H9 (cell line): ENCODE results near the gene DKK3. TPM values are rescaled to one million over a fixed set of nuclear protein-coding genes. Genes with fewer than 3 reads are reported as not detected.

Experiments used
- DNase-seq: peaks from one replicate; pipeline ENCODE4 v3.0.0-alpha.2; 2017
- H2AFZ ChIP-seq: one replicate; pipeline ENCODE4 v1.6.1; 2013; ENCODE audit warnings: mild to moderate bottlenecking, low read length, control low read depth, moderate library complexity
- H2AK5ac ChIP-seq: 2 replicates; pipeline ENCODE4 v1.6.1; 2013; ENCODE audit warnings: low read length, control low read depth, mixed read lengths; ENCODE audit not compliant: insufficient read length
- H2BK120ac ChIP-seq: one replicate; pipeline ENCODE4 v1.6.1; 2013; ENCODE audit warnings: low read depth, mild to moderate bottlenecking, low read length, control low read depth, inconsistent platforms; ENCODE audit not compliant: poor library complexity, severe bottlenecking
- H2BK12ac ChIP-seq: 2 replicates; pipeline ENCODE4 v1.6.1; 2013; ENCODE audit warnings: low read length, control low read depth, mixed read lengths, low read depth; ENCODE audit not compliant: insufficient read length
- H2BK15ac ChIP-seq: 2 replicates; pipeline ENCODE4 v1.6.1; 2013; ENCODE audit warnings: low read depth, low read length, control low read depth
- H2BK20ac ChIP-seq: one replicate; pipeline ENCODE4 v1.6.1; 2013; ENCODE audit warnings: low read depth, mild to moderate bottlenecking, low read length, control low read depth, inconsistent platforms; ENCODE audit not compliant: poor library complexity, severe bottlenecking
- H2BK5ac ChIP-seq: 2 replicates; pipeline ENCODE4 v1.6.1; 2013; ENCODE audit warnings: low read length, control low read depth, mixed read lengths; ENCODE audit not compliant: insufficient read length
- H3K14ac ChIP-seq: 2 replicates; pipeline ENCODE4 v1.6.1; 2013; ENCODE audit warnings: low read length, control low read depth; ENCODE audit not compliant: insufficient read depth
- H3K18ac ChIP-seq: 2 replicates; pipeline ENCODE4 v1.6.1; 2013; ENCODE audit warnings: low read depth, mild to moderate bottlenecking, mixed read lengths, low read length, control low read depth; ENCODE audit not compliant: insufficient read length
- H3K23ac ChIP-seq: 2 replicates; pipeline ENCODE4 v1.6.1; 2013; ENCODE audit warnings: low read length, control low read depth, mixed read lengths, low read depth; ENCODE audit not compliant: insufficient read length
- H3K23me2 ChIP-seq: 2 replicates; pipeline ENCODE4 v1.6.1; 2013; ENCODE audit warnings: low read depth, mild to moderate bottlenecking, mixed read lengths, low read length, control low read depth; ENCODE audit not compliant: insufficient read length, poor library complexity, severe bottlenecking
- H3K27ac ChIP-seq: 2 replicates; pipeline ENCODE4 v1.5.1; 2013; ENCODE audit warnings: low read length, control low read depth, mixed read lengths, low read depth; ENCODE audit not compliant: insufficient read length
- H3K27me3 ChIP-seq: 2 replicates; pipeline ENCODE4 v1.6.1; 2013; ENCODE audit warnings: low read length, control low read depth, inconsistent platforms; ENCODE audit not compliant: insufficient read depth
- H3K4ac ChIP-seq: 2 replicates; pipeline ENCODE4 v1.6.1; 2013; ENCODE audit warnings: low read depth, mild to moderate bottlenecking, control low read depth, inconsistent platforms, low read length, moderate library complexity
- H3K4me1 ChIP-seq: 2 replicates; pipeline ENCODE4 v1.6.1; 2013; ENCODE audit warnings: low read length, control low read depth, inconsistent platforms; ENCODE audit not compliant: insufficient read depth
- H3K4me2 ChIP-seq: 2 replicates; pipeline ENCODE4 v1.6.1; 2013; ENCODE audit warnings: low read length, control low read depth, mixed read lengths; ENCODE audit not compliant: insufficient read length, insufficient read depth
- H3K56ac ChIP-seq: 2 replicates; pipeline ENCODE4 v1.6.1; 2013; ENCODE audit warnings: low read depth, mild to moderate bottlenecking, mixed read lengths, low read length, control low read depth; ENCODE audit not compliant: insufficient read length
- H3K79me1 ChIP-seq: 2 replicates; pipeline ENCODE4 v1.6.1; 2013; ENCODE audit warnings: low read depth, mild to moderate bottlenecking, moderate library complexity, low read length, control low read depth, inconsistent platforms; ENCODE audit not compliant: insufficient read depth, poor library complexity, severe bottlenecking
- H3K79me2 ChIP-seq: 2 replicates; pipeline ENCODE4 v1.6.1; 2013; ENCODE audit warnings: low read length, control low read depth, inconsistent platforms; ENCODE audit not compliant: insufficient read depth
- H3K9ac ChIP-seq: 2 replicates; pipeline ENCODE4 v1.6.1; 2013; ENCODE audit warnings: low read length, control low read depth, mixed read lengths; ENCODE audit not compliant: insufficient read length; ENCODE audit errors: extremely low read depth
- H3K9me3 ChIP-seq: one replicate; pipeline ENCODE4 v1.6.1; 2013; ENCODE audit warnings: low read depth, low read length, inconsistent platforms; ENCODE audit not compliant: control insufficient read depth
- H3T11ph ChIP-seq: one replicate; pipeline ENCODE4 v1.6.1; 2013; ENCODE audit warnings: mild to moderate bottlenecking, low read length, control low read depth, inconsistent platforms
- H4K20me1 ChIP-seq: one replicate; pipeline ENCODE4 v1.6.1; 2013; ENCODE audit not compliant: control insufficient read depth, insufficient read length, insufficient read depth
- H4K5ac ChIP-seq: 2 replicates; pipeline ENCODE4 v1.6.1; 2013; ENCODE audit warnings: low read depth, mild to moderate bottlenecking, mixed read lengths, low read length, control low read depth; ENCODE audit not compliant: insufficient read length
- H4K8ac ChIP-seq: replicated peaks from 2 replicates; pipeline ENCODE4 v1.6.1; 2013; ENCODE audit warnings: low read length, control low read depth, mixed read lengths, low read depth; ENCODE audit not compliant: insufficient read length
- H4K91ac ChIP-seq: 2 replicates; pipeline ENCODE4 v1.6.1; 2013; ENCODE audit warnings: low read depth, mild to moderate bottlenecking, moderate library complexity, mixed read lengths, low read length, control low read depth; ENCODE audit not compliant: insufficient read length
- H3K27ac Mint-ChIP-seq, 3 experiments: 2 replicates in 2 of 3; 3 replicates in 1 of 3; pipeline ENCODE4 v1.8.0; 2020 to 2021; ENCODE audit warnings: mixed read lengths in 3 of 3, mild to moderate bottlenecking in 1 of 3, moderate library complexity in 1 of 3
- H3K27me3 Mint-ChIP-seq: 2 replicates; pipeline ENCODE4 v1.8.0; 2021; ENCODE audit warnings: low read depth, mild to moderate bottlenecking, moderate library complexity, mixed read lengths
- H3K36me3 Mint-ChIP-seq, 3 experiments: 2 replicates in 2 of 3; 3 replicates in 1 of 3; pipeline ENCODE4 v1.8.0; 2020 to 2021; ENCODE audit warnings: low read depth in 3 of 3, mixed read lengths in 3 of 3; ENCODE audit not compliant: insufficient read depth in 1 of 3
- H3K4me1 Mint-ChIP-seq, 2 experiments: 2 replicates each; pipeline ENCODE4 v1.8.0; 2020; ENCODE audit warnings: mixed read lengths in 2 of 2
- H3K4me3 Mint-ChIP-seq, 2 experiments: 2 replicates in 1 of 2; 3 replicates in 1 of 2; pipeline ENCODE4 v1.8.0; 2020 to 2021; ENCODE audit warnings: mild to moderate bottlenecking in 2 of 2, mixed read lengths in 2 of 2, moderate library complexity in 1 of 2
- H3K9me3 Mint-ChIP-seq, 2 experiments: 2 replicates in 1 of 2; 3 replicates in 1 of 2; pipeline ENCODE4 v1.8.0; 2020; ENCODE audit warnings: mild to moderate bottlenecking in 2 of 2, mixed read lengths in 2 of 2, moderate library complexity in 1 of 2
- WGBS: extraction: QIAGEN DNeasy Blood & Tissue Kit; methylation state at CpG from one replicate; pipeline ENCODE4 v1.1.7; 2013; ENCODE audit warnings: missing lambda C conversion rate, low lambda C conversion rate, mixed read lengths; ENCODE audit not compliant: insufficient read length; ENCODE audit errors: extremely low coverage; 5-methylcytosine and 5-hydroxymethylcytosine counted together
- total RNA-seq: library from RNA; stranded (reverse); gene quantifications from 2 replicates; pipeline ENCODE4 v1.2.1, GENCODE V29; 2021
- TF ChIP-seq, protein P1 (sequence below): fragments of 200-600 bp; sonication (generic); conservative IDR thresholded peaks from 3 replicates; pipeline ENCODE4 v1.8.0; 2021; ENCODE audit warnings: antibody characterized with exemption, mild to moderate bottlenecking

DKK3 gene
- total RNA-seq, 1 experiment from 2014 or later = 17.1 TPM

DNA sequence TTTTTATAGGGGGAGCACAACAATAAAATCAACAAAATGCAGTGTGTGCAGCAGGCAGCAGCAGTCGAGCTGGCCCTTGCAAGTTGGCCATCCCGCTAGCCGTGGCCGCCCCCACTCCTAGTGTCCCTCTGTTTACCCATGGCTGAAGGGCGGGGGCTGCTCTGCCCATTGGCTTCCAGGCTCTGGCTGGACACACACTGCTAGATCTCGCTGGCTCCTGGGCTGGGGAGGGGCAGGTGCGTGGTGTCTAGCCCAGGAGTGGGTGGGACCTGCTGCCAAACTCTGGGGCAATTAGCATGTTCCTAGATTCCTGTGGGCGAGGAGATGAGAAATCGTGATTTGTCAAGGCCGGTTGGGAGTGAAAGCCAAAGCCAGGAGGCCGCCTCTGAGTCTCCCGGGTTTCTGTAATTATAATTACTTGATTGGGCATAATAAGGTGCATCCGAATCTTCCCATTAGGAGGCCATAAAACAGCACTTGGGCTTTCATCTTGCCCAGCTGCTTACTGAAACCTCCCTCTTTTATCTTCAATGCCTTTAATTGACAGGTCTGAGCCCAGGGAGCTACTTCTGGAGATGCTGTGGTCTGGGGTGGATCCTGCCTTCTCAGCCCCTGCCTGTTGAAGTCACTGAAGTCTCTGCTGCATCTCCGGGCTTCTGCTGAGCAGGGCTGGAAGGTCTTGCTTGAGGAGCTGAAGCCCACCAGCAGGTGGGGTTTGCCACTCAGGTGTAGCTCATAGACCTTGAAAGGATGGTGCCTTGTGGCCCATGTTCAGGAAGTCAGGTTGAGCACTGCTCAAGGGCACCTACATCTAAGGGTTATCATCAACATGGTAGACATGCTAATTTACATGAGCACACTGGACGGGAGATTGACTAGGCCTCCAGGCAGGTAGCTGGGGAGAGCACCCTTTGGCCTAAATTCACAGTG lies 44.5 kb upstream of the DKK3 start:
- H2BK12ac ChIP-seq = no peak overlapping the region
- H2BK5ac ChIP-seq = no peak overlapping the region
- DNase-seq = peak; percentile 57
- H2BK120ac ChIP-seq = no peak overlapping the region
- H3K14ac ChIP-seq = no peak overlapping the region; the same call in 1 of the 2 replicates
- H4K8ac ChIP-seq = no peak overlapping the region
- TF ChIP-seq, protein P1, sequence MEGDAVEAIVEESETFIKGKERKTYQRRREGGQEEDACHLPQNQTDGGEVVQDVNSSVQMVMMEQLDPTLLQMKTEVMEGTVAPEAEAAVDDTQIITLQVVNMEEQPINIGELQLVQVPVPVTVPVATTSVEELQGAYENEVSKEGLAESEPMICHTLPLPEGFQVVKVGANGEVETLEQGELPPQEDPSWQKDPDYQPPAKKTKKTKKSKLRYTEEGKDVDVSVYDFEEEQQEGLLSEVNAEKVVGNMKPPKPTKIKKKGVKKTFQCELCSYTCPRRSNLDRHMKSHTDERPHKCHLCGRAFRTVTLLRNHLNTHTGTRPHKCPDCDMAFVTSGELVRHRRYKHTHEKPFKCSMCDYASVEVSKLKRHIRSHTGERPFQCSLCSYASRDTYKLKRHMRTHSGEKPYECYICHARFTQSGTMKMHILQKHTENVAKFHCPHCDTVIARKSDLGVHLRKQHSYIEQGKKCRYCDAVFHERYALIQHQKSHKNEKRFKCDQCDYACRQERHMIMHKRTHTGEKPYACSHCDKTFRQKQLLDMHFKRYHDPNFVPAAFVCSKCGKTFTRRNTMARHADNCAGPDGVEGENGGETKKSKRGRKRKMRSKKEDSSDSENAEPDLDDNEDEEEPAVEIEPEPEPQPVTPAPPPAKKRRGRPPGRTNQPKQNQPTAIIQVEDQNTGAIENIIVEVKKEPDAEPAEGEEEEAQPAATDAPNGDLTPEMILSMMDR = peak; percentile 49; the same call in 2 of the 3 replicates
- H3K79me2 ChIP-seq = no peaks in the 10 kb centered on the region
- no peak overlapping the region for H2AK5ac ChIP-seq
- H2AFZ ChIP-seq = no peak overlapping the region
- H3K4ac ChIP-seq = no peak overlapping the region
- Mint-ChIP-seq H3K27ac (no peak overlapping the region; a peak in 1 of 7 replicates), H3K36me3 (peaks cover 0 to 13% (median 0%) of the 10 kb centered on the region in 3 experiments; a peak in 1 of 7 replicates), H3K4me1 (peaks cover 12% of the 10 kb centered on the region in 2 experiments), H3K4me3 (no peak overlapping the region), H3K27me3 (no peaks in the 10 kb centered on the region), H3K9me3 (peaks cover 0 to 8% of the 10 kb centered on the region in 2 experiments; a peak in 4 of 5 replicates)
- H3K9ac ChIP-seq = no peak overlapping the region
- no peak overlapping the region for H3K4me2 ChIP-seq
- H2BK20ac ChIP-seq = no peak overlapping the region
- H4K91ac ChIP-seq = no peak overlapping the region
- H3K23ac ChIP-seq = no peak overlapping the region
- H4K20me1 ChIP-seq = no peaks in the 10 kb centered on the region
- H3K79me1 ChIP-seq = no peaks in the 10 kb centered on the region
- H3K56ac ChIP-seq = no peak overlapping the region
- no peak overlapping the region for H4K5ac ChIP-seq
- H3K27me3 ChIP-seq = no peaks in the 10 kb centered on the region
- H2BK15ac ChIP-seq = no peak overlapping the region
- WGBS = no CpG with 5 or more reads among the region's 15 CpGs
- H3K9me3 ChIP-seq = no peaks in the 10 kb centered on the region
- H3K23me2 ChIP-seq = no peaks in the 10 kb centered on the region
- H3K27ac ChIP-seq = no peak overlapping the region
- no peak overlapping the region for H3T11ph ChIP-seq
- no peak overlapping the region for H3K18ac ChIP-seq
- no peaks in the 10 kb centered on the region for H3K4me1 ChIP-seq
